Measurements from ENCODE around the gene C1orf105.

DNA sequence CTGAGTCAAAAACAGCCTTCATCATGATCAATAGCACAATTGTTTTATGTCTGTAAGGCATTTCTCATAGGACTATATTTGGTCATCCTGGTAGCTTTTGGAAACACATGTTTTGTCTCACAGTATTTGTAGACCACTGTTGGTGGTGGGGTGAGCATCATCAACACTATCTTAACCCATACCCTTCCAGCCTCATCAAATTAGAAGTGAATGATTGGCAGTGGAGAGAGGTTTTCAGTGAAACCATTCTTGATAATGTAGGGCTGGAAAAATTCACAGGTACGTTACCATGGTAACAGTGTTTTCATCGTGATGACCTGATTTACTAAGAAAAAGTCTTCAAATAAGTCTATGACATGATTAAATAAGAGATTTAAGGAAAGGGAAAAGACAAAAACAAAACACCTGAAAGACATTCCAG is 45.3 kb upstream of the C1orf105 start:
- TF ChIP-seq CTCF (IDR thresholded peaks at IDR 0.05) (no peak), POLR2A (IDR thresholded peaks at IDR 0.05) (no peak), POLR2AphosphoS5 (IDR thresholded peaks at IDR 0.05) (no peak), EP300 (IDR thresholded peaks at IDR 0.05; ENCODE audit: low read depth) (no peak)

Measured in transverse colon (tissue), 4 donors.